Lung (tissue), 12 donors: Measurements from ENCODE around the gene AMDHD1. TPM values are rescaled to one million over a fixed set of nuclear protein-coding genes. Genes with fewer than 3 reads are reported as not detected.
A peak's percentile ranks its signal among the peaks of the same experiment; 100 is the strongest.

Experiments used
- ATAC-seq: fragments of 200-7000 bp; cut with Tn5 transposase; one replicate; pipeline ENCODE4 v1.9.1; 2020; ENCODE audit warnings: moderate number of reproducible peaks; ENCODE audit not compliant: insufficient read depth, low FRiP score
- DNase-seq, 3 donors: peaks; one replicate each; pipeline ENCODE4 v3.0.0-alpha.2; 2013 to 2017
- H3K27ac ChIP-seq, 2 donors: one replicate each; pipeline ENCODE4 v1.5.1; 2013; ENCODE audit warnings: mild to moderate bottlenecking in 2 of 2, moderate library complexity in 2 of 2, control low read depth in 1 of 2, inconsistent platforms in 1 of 2, low read depth in 1 of 2, low read length in 1 of 2
- H3K27me3 ChIP-seq, 3 donors: one replicate each; pipeline ENCODE4 v1.5.1; 2013; ENCODE audit warnings: low read length in 2 of 3; ENCODE audit not compliant: control insufficient read depth in 3 of 3, insufficient read depth in 3 of 3
- H3K36me3 ChIP-seq, 4 donors: one replicate each; pipeline ENCODE4 v1.5.1; 2013; ENCODE audit warnings: low read length in 4 of 4, mild to moderate bottlenecking in 1 of 4, moderate library complexity in 1 of 4; ENCODE audit not compliant: control insufficient read depth in 4 of 4, insufficient read depth in 4 of 4
- H3K4me1 ChIP-seq, 5 donors: one replicate each; pipeline ENCODE4 v1.5.1; 2013; ENCODE audit warnings: low read length in 5 of 5, mild to moderate bottlenecking in 2 of 5, moderate library complexity in 1 of 5; ENCODE audit not compliant: control insufficient read depth in 5 of 5, insufficient read depth in 5 of 5
- H3K4me3 ChIP-seq: one replicate; pipeline ENCODE4 v1.5.1; 2013; ENCODE audit warnings: mild to moderate bottlenecking, control low read depth, moderate library complexity
- H3K9ac ChIP-seq, 2 donors: one replicate each; pipeline ENCODE4 v1.5.1; 2013; ENCODE audit warnings: low read length in 2 of 2, control low read depth in 1 of 2; ENCODE audit not compliant: insufficient read depth in 1 of 2
- H3K9me3 ChIP-seq, 4 donors: one replicate each; pipeline ENCODE4 v1.5.1; 2013; ENCODE audit warnings: low read length in 3 of 4, mild to moderate bottlenecking in 1 of 4, moderate library complexity in 1 of 4; ENCODE audit not compliant: control insufficient read depth in 4 of 4, insufficient read depth in 3 of 4
- CTCF ChIP-seq: IDR thresholded peaks from 2 replicates; pipeline ENCODE4 v1.5.1; 2012; ENCODE audit warnings: mild to moderate bottlenecking; ENCODE audit errors: control extremely low read depth, extremely low read depth
- WGBS, 2 donors: extraction: QIAGEN DNeasy Blood & Tissue Kit; methylation state at CpG; one replicate each; pipeline ENCODE4 v1.1.7; 2013; 5-methylcytosine and 5-hydroxymethylcytosine counted together
- polyA plus RNA-seq, 2 donors: library from polyadenylated mRNA; stranded (reverse); fragments of 200-250 nt; gene quantifications; one replicate each; pipeline ENCODE4 v1.2.1, GENCODE V29; 2013
- total RNA-seq, 2 donors: library from RNA; depleted of rRNA in 1 of 2; stranded (reverse); fragments of >200 nt in 1 of 2; gene quantifications; one replicate each; pipeline ENCODE4 v1.2.1, GENCODE V29; 2014 to 2021
- donor health status: control.
- donor health status: control.
- donor health status: Bipolar disorder and iron deficiency.
- donor health status: healthy.
- donor health status: DM: yes; HTN: yes; CAD: no.

The AMDHD1 gene
- total and polyA plus RNA-seq, 4 donors: 0.51 to 1.9 (median 1.2) TPM

DNA sequence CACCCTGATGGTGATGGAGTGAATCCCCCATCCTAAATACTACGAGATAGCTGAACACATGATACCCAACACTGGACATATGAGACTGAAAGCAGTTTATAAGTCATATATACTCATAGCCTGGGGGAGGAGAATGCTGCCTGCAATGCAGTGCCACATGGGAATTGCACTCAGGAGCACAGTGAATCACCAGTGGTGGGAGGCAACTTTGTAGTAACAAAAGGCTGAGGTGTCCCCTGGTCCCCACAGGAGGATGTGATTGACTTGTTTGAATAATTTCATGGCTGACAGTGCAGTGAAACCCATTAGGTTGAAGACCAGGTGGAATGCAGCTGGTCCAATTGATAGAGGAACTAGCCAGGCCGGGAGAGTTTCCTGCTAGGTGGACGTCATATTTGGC lies 20.9 kb upstream of the AMDHD1 start:
- Histone ChIP-seq H3K4me3 (no peak overlapping the region), H3K27me3 (no peaks in the 10 kb centered on the region), H3K4me1 (no peaks in the 10 kb centered on the region), H3K27ac (no peak overlapping the region), H3K36me3 (no peaks in the 10 kb centered on the region), H3K9ac (no peak overlapping the region), H3K9me3 (no peaks in the 10 kb centered on the region)
- 45 to 61% methylated on average over 3 of the region's 3 CpGs for WGBS, 2 donors
- ATAC-seq: no peak
- no peak for TF ChIP-seq CTCF
- DNase-seq: no peak

- Histone ChIP-seq H3K9me3 (no peaks in the 10 kb centered on the region), H3K9ac (no peak overlapping the region), H3K27me3 (peaks cover 0 to 12% (median 3%) of the 10 kb centered on the region in 3 donors), H3K4me1 (peaks cover 0 to 8% (median 0%) of the 10 kb centered on the region in 5 donors), H3K27ac (no peak overlapping the region), H3K36me3 (no peaks in the 10 kb centered on the region), H3K4me3 (no peak overlapping the region)
- no peak for TF ChIP-seq CTCF
- no peak for ATAC-seq
- DNase-seq: no peak
- 71 to 80% methylated on average over 6 of the region's 6 CpGs for WGBS, 2 donors
These were observed 2.6 kb upstream of the AMDHD1 start for GRCh38 chr12:95940514-95940913.

- H3K27ac ChIP-seq: peak overlapping the region in 1 of 2 donors; percentile 95
- WGBS, 2 donors: 7 to 10% methylated on average over 13 of the region's 13 CpGs
- H3K4me3 ChIP-seq: peak overlapping the region; percentile 76
- peak overlapping the region; percentile 55 to 58 for H3K9ac ChIP-seq
- DNase-seq (peak in 2 of 3 donors; percentile 20 to 48), ATAC-seq (no peak)
- no peak for TF ChIP-seq CTCF
- no peaks in the 10 kb centered on the region for H3K9me3 ChIP-seq
- H3K27me3 ChIP-seq: peaks cover 0 to 13% (median 9%) of the 10 kb centered on the region in 3 donors
- peaks cover 0 to 8% (median 0%) of the 10 kb centered on the region in 5 donors for H3K4me1 ChIP-seq
- no peaks in the 10 kb centered on the region for H3K36me3 ChIP-seq
These were observed 1.0 kb upstream of the AMDHD1 start for GRCh38 chr12:95942101-95942523.
